Endometrial microvascular endothelial cells (primary cell): Measurements from ENCODE around the gene MINPP1. TPM values are rescaled to one million over a fixed set of nuclear protein-coding genes. Genes with fewer than 3 reads are reported as not detected.

Experiments
- in situ Hi-C: cut with HindIII; loops from 2 replicates; pipeline ENCODE4 v1.10.0; 2017; ENCODE audit warnings: low sequenced_read_pairs, low pct_unique_long_range_greater_than_20kb; ENCODE audit errors: inconsistent ontology term
- total RNA-seq: library from RNA; depleted of rRNA; stranded (reverse); fragments of >200 nt; gene quantifications from one replicate; pipeline ENCODE4 v1.2.3, GENCODE V29; 2015; ENCODE audit errors: inconsistent ontology term

Gene MINPP1
- total RNA-seq, 1 donor from 2014 or later, result 36.8 TPM

- in situ Hi-C loops, result no loop called here
Observed at GRCh38 chr10:87510025-87510424, 5.3 kb downstream of the MINPP1 start.

GRCh38 chr10:87511526-87511925, 6.8 kb downstream of the MINPP1 start:
- in situ Hi-C loops, result no loop called here

DNA sequence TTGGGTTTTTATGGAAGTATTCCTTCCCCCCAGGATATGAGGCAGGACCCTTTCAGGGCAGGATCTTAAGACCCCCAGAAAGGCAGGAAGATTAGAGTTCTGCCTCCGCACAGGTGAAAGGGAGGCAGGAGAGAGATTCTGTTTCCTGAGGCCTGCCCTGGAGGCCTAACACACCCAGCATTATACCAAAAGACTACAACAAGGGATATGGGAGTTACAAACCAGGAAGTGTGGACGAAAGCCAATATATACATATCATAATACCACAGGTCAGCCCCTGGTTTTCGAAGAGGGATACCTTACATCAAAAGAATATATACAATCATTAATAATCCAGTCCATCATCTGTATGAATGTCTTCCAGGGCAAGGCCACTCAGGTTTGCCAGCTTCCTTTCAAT, 14.2 kb downstream of the MINPP1 start:
- in situ Hi-C loops, result no loop called here

DNA sequence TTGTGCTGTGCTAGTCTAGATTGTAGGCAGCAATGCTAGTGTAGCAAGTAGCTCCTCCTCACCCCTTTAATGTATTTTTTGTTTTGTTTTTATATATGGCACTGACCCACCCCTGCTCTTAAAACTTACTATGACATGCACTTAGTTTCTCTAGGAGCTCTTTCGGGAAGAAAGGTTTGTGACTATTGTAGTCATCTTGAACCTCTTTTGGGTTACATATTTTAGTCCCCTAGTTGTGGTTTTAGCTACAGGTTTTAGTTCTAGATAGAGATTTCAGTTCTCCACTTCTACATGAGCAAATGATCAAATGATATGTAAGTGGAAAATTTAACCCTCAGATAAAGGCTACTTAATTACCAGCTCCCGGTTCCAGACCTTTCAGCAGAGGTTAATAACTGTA, 14.9 kb downstream of the MINPP1 start:
- in situ Hi-C loops, result no loop called here

- in situ Hi-C loops, result no loop called here
Observed at GRCh38 chr10:87523731-87524130, 19.0 kb downstream of the MINPP1 start.

- in situ Hi-C loops, result no loop called here
Observed at GRCh38 chr10:87524296-87524695, 19.6 kb downstream of the MINPP1 start.

- in situ Hi-C loops, result no loop called here
Observed at GRCh38 chr10:87531908-87532622, 27.4 kb downstream of the MINPP1 start.

GRCh38 chr10:87532696-87533095, 28.0 kb downstream of the MINPP1 start:
- in situ Hi-C loops, result no loop called here

- in situ Hi-C loops, result no loop called here
Observed at GRCh38 chr10:87534173-87534858, 29.6 kb downstream of the MINPP1 start.

GRCh38 chr10:87538092-87539015, 33.7 kb downstream of the MINPP1 start:
- in situ Hi-C loops, result no loop called here

DNA sequence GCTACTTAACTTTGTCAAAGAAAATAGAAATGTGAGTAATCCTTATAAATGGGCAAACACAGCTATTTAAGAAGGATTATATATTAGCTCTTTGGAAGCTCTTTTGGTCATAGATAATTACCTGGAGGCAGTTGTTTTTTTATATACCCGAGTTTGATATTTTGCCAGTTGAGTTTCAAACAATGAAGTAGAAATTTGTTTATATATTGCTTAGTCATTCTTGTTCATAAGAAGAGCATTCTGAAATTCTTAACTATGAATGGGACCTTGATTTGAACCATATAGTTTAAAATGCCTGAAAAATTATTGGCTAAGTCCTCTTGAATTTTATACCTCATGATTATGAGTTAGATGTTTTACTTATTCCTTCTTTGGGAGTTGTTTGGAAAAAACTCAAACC, 36.4 kb downstream of the MINPP1 start:
- in situ Hi-C loops, result no loop called here

GRCh38 chr10:87544721-87545120, 40.0 kb downstream of the MINPP1 start:
- in situ Hi-C loops, result no loop called here

- in situ Hi-C loops, result no loop called here
Observed at GRCh38 chr10:87545783-87546182, 41.1 kb downstream of the MINPP1 start.

GRCh38 chr10:87546210-87546609, 41.5 kb downstream of the MINPP1 start:
- in situ Hi-C loops, result no loop called here

DNA sequence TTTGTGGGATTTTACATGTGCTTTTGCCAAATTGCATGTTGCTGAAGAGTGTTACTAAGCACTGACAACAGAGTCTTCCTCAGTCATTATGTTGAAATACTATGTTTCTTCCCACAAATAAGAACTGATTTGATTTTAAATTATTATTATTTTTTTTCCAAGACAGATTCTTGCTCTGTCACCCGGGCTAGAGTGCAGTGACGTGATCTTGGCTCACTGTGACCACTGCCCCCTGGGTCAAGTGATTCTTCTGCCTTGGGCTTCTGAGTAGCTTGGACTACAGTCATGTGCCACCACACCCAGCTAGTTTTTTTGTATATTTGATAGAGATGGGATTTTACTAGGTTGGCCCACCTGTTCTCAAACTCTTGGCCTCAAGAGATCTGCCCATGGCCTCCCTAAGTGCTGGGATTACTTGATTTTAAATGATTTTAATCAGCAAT, 42.3 kb downstream of the MINPP1 start:
- in situ Hi-C loops, result no loop called here

- in situ Hi-C loops, result no loop called here
Observed at GRCh38 chr10:87547734-87548311, 43.1 kb downstream of the MINPP1 start.

- in situ Hi-C loops, result no loop called here
Observed at GRCh38 chr10:87550741-87551140, 46.0 kb downstream of the MINPP1 start.

DNA sequence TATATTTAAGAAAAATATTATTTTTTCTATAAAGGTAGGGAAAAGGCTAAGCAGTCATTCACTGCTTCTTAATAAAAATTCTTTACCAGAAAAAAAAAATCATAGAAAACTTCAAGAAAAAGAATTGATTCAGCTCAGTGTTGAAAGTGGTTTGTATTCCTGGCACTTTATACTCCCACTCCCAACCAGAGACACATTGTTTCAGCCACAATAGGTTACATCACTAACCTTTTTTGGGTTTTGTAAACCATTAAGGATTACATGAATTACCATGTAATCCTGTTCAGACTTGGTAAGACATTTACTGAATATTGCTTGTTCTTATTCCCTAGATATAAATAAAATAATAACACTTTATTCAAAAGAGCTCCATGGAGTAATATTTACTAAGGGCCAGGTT, 46.6 kb downstream of the MINPP1 start:
- in situ Hi-C loops, result no loop called here

- in situ Hi-C loops, result no loop called here
Observed at GRCh38 chr10:87552248-87552929, 47.7 kb downstream of the MINPP1 start.
